GM19193 (cell line): ENCODE results near the gene TDRD9.

Experiments
- POLR2A ChIP-seq: IDR thresholded peaks from 4 replicates; pipeline ENCODE4 v1.6.1; 2011; ENCODE audit not compliant: insufficient read depth, insufficient read length; ENCODE audit errors: extremely low read depth

The TDRD9 gene

GRCh38 chr14:103887170-103887501, 41.1 kb upstream of the TDRD9 start:
- TF ChIP-seq POLR2A = no peak

DNA sequence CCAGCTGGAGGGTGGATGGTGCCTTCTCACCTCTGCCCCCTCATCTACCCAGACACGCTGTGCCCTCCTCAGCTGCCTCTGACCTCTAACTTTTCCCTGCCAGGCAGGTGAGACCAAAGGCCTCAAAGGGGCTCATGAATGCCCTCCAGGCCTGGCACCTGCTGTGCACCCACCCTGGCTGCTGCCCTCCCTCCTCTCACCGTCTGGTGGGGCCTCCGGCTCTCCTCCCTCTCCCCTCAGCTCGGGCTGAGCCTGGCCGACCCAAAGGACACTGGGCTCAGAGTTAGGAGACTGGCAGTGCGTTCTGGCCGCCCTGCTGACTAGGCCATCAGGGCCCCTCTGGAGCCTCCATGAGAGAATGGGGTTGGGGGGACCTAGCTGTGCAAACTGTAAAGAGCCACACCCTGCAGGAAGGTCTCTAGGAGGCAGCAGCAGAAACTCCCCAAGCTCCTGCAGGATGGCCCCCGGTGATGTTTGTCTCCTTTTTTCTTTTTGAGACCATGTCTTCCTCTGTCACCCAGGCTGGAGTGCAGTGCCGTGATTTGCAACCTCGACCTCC, 40.6 kb upstream of the TDRD9 start:
- no peak for TF ChIP-seq POLR2A

DNA sequence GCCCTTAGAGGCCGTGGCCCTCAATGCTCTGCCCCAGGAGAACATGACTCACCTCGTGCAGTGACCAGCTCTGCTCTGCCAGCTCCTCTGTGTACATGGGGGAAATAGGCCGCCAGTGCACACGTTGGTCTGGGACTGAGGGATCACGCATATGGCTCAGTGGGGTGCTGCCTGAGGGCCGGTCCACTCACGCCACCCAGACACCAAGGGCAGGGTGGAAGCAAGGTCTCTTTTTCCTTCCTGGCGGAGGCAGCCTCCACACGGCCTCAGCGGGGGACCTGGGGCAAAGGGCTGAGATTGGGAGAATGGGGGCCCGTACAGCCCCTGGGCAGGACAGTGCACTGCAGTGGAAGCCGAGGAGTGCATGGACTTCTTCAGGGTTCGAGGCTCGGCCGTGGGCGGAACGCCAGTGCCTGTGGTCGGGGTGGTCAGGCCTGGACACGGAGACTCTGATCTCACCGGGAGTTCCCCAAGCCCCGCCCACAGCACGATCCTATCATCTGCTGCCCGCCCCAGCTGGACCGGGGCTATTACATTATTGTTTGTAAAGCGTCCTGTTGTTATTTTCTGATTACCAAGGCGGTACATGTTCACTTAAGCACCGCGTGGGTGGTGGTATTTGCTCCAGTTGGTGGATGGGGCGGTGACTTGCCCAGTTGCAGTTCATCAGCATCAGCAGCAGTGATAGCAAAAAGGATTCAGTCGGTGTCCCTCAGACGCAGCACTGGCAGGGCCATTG, 38.8 kb upstream of the TDRD9 start:
- no peak for TF ChIP-seq POLR2A

DNA sequence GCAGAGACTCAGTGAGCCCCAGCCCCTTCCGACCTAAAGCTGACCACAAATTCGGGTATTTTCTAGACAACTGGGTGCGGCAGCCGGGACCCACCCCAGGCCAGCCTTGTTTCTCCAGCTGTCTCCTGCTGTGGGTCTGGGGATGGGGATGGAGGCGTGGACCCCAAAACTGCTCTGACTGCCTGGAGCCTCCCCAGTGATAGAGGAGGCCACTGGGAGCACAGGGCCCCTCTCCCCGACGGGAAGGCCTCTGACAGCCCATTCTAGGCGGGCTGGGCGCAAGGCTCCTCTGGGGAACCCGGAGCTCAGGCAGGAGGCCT, 38.2 kb upstream of the TDRD9 start:
- no peak for TF ChIP-seq POLR2A

- no peak for TF ChIP-seq POLR2A
These were observed 37.2 kb upstream of the TDRD9 start for GRCh38 chr14:103890821-103891666.

- no peak for TF ChIP-seq POLR2A
These were observed 36.5 kb upstream of the TDRD9 start for GRCh38 chr14:103891667-103892215.

DNA sequence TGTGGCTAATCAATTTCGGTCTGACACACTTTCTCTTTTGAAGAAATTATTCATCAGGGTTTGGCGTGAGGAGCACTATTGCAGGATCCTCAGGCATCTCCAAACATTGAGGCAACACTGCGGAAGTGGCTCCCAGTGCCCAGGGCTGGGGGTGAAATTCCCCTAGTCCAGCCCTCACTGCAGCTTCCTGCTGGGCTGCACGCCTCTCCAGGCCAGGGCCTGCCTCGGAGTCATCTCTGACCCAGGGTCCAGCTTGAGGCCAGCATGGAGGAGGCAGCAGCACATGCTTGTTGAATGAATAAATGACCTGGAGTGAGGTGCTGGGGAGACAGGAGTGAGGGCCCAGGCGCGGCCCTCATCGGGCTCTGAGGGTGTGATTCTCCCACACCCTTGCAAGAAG, 36.0 kb upstream of the TDRD9 start:
- TF ChIP-seq POLR2A = no peak

DNA sequence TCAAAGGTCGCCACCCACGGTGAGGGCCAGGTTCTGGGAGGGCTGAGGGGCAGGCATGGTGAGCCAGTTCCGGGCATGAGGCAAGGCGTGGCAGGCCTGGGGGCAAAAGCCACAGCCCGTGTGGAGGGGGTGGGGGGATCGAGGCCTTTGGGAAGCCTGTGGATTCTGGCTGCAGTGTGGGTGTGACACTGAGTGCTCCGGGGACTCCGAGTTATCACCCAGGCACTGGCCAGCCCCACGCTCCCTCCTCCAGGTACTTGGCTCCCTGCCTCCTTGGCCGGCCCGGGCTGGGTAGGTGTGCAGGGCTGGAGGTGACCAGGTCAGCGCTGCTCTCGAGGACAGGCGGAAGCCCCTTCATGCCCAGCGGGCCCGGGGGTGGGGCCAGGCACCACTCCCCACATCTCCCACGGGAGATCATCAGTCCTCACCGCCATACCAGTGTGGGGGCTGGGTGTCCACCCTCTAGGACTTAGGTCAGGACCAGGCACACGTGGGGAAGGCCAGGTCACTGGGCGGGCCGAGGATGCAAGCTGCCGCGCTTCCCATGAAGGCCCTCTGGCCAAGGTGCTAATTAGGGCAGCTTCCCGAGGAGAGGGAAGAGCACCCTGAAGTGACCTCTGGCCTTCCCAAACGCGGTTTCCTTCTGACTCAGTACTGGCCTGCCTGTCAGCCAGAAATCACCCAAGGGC, 34.1 kb upstream of the TDRD9 start:
- TF ChIP-seq POLR2A = no peak

GRCh38 chr14:103894723-103895059, 33.6 kb upstream of the TDRD9 start:
- TF ChIP-seq POLR2A = no peak

DNA sequence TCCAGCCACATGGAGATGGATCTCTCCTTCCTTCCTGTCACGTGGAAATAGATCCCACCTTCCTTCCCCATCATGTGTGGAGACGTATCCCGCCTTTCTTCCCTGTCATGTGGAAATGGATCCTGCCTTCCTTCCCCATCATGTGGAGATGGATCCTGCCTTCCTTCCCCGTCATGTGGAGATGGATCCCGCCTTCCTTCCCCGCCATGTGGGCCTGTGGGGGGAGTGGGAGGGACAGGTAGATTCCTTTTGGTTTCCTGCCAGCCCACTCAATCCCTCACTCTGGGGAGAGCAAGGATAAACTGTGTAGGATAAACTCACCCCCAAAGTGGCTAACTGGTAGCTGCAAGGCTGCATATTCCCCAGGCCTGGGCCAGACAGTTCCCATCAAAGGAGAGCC, 31.7 kb upstream of the TDRD9 start:
- no peak for TF ChIP-seq POLR2A

DNA sequence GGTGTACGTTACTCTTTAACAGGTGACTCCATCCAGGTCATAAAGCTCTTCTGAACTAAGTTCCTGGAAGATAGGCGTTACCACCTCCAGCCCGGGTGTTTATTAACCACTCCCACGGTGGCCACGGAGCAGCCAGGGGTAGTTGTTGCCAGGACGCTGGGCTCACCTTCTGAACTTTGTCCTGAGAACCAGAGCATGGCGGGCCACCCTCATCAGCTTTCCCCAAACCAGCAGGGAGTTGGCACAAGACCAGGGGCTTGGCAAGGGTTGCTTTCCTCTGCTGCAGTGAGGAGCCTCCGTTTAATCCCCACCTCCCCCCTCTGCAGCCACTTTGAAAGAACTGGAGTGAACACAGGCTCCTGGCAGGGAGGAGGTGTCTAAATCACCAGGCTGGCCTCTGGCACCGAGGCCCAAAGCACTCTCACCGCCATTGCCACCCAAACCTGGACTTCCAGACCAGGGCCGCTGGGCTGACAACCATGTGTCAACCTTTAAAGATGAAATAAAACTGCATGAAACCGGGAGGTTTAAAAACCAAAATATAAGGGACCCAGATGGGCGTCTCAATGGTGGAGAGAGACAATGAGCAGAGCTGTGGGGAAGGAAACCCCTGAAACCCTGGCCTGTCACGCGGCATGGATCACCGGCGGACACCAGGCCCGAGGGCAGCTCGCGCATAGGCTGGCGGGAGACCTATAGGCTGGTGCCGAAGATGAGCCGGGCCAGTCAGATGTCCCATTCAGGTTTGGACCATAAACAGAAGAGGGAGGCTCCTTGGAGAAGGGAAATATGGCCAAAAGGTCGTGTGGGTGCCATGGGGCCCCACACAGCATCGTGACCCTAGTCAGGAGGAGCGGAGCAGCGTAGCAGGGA, 30.9 kb upstream of the TDRD9 start:
- TF ChIP-seq POLR2A = no peak

DNA sequence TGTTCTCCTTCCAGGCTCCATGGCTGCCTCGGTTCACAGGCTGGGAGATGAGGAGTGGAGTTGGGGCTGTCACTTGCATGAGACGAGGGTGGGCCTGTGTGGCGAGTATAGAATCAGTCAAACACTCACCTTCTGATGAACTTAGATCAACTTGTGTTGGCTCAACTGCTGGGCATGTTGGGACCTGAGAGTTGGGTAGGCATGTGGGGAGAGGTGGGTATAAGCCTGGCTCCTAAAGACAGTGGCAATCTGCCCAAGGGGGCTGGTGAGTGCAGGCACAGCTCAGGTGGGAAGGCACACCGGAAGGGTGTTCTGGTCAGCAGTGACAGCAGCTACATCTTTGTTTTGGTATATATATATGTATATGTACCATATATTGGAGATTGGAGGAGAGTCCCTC, 30.1 kb upstream of the TDRD9 start:
- no peak for TF ChIP-seq POLR2A

DNA sequence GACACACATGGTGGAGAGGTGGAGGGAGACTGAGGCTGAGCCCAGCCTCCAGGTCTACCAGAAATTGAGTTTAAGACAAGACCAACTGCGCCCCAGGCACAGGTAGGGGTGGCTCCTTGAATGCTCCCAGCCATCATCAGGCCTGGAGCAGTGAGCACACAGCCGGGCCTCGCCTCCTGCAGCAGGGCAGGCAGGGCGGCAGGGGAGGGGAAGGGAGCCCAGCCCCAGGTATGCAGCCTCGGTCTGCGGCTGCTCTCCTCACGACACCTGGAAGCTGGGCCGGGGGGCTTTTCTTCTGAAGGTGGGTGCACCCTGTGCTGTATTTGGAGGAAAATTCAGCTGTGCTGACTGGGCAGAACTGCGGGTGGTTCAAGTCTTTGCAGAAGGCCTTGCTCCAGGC, 29.5 kb upstream of the TDRD9 start:
- no peak for TF ChIP-seq POLR2A

DNA sequence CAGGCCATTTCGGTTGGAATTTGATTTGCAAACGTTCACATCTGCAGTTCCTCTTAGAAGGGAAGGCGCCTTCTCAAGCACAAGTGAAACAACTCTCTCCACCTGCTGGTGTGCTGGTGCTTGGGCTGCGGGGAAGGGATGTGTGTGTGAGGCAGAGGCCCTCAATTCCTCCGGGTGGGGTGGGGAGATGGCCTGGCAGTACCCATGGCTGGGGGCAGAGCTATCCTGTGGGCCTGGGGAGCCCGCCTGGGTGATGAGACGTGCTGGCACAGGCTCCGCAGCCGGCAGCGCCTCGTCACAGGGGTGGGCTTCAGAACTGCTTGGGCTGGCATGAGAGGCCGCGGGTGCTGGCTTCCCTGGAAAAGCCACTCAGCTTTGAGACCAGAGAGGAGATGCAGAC, 28.9 kb upstream of the TDRD9 start:
- TF ChIP-seq POLR2A = no peak
